OCI-LY1 (cell line): ENCODE results near the gene AUH.

Source experiments
- EZH2 ChIP-seq: fragments of 200-600 bp; sonication (generic), shearing (Covaris generic); IDR thresholded peaks from 2 replicates; pipeline ENCODE4 v1.8.0; 2017; ENCODE audit warnings: borderline replicate concordance, mixed run types, mild to moderate bottlenecking, antibody characterized with exemption, low read length, moderate library complexity, mixed read lengths
- TF ChIP-seq, protein P1 (sequence below): fragments of 200-600 bp; sonication (generic), shearing (Covaris generic); IDR thresholded peaks from 2 replicates; pipeline ENCODE4 v1.5.1; 2017; ENCODE audit warnings: mild to moderate bottlenecking, antibody characterized with exemption, low read length, moderate library complexity, mixed read lengths

DNA sequence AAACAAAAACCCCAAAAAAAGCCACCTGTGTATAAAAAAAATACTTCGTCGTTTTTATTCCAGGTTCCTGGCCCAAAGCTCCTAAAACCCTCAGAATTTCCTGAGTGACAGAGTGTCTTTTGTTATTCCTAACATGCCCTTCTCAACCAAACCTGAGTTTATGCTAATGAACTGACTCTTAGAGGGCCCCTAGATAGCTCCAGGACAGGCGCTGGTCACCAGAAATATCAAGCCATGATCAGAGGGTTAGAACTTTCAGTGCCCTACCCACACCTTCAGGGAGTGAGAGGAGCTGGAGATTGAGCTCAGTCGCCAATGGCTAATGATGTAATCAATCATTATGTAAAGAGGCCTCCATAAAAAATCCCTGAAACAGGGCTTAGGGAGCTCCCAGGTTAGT, 15.7 kb downstream of the AUH start:
- TF ChIP-seq, protein P1, sequence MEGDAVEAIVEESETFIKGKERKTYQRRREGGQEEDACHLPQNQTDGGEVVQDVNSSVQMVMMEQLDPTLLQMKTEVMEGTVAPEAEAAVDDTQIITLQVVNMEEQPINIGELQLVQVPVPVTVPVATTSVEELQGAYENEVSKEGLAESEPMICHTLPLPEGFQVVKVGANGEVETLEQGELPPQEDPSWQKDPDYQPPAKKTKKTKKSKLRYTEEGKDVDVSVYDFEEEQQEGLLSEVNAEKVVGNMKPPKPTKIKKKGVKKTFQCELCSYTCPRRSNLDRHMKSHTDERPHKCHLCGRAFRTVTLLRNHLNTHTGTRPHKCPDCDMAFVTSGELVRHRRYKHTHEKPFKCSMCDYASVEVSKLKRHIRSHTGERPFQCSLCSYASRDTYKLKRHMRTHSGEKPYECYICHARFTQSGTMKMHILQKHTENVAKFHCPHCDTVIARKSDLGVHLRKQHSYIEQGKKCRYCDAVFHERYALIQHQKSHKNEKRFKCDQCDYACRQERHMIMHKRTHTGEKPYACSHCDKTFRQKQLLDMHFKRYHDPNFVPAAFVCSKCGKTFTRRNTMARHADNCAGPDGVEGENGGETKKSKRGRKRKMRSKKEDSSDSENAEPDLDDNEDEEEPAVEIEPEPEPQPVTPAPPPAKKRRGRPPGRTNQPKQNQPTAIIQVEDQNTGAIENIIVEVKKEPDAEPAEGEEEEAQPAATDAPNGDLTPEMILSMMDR, result no peak
- no peak for TF ChIP-seq EZH2
